GM12875 (cell line): ENCODE results near the gene SH3TC2.

Experiments
- H3K4me3 ChIP-seq: one replicate; pipeline ENCODE4 v1.5.1; 2011; ENCODE audit warnings: low read depth, low read length, control low read depth
- TF ChIP-seq, protein P1 (sequence below): IDR thresholded peaks from 2 replicates; pipeline ENCODE4 v1.5.1; 2011; ENCODE audit warnings: low read depth, mild to moderate bottlenecking, control low read depth, inconsistent platforms, low read length, moderate library complexity, borderline replicate concordance; ENCODE audit not compliant: insufficient read depth

The SH3TC2 gene

DNA sequence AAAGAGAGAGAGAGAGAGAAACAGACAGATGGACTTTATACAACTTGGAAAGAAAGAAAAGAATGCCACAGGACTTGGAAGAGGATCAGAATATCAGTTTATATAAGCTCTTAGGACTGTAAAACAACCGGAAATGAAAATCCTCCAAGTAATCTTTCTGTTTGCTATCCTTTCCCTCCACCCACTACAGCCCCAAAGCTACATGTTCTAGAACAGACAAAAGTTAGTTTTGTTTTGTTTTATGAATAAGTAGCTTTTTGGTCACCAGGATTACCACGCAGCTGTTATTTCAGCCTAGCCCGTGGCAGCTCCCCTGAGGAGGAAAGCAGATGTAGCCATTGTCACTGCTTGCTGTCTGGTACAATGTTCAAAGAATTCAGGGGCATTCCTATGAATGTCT lies 66.6 kb downstream of the SH3TC2 start:
- H3K4me3 ChIP-seq, result no peak overlapping the region
- TF ChIP-seq, protein P1, sequence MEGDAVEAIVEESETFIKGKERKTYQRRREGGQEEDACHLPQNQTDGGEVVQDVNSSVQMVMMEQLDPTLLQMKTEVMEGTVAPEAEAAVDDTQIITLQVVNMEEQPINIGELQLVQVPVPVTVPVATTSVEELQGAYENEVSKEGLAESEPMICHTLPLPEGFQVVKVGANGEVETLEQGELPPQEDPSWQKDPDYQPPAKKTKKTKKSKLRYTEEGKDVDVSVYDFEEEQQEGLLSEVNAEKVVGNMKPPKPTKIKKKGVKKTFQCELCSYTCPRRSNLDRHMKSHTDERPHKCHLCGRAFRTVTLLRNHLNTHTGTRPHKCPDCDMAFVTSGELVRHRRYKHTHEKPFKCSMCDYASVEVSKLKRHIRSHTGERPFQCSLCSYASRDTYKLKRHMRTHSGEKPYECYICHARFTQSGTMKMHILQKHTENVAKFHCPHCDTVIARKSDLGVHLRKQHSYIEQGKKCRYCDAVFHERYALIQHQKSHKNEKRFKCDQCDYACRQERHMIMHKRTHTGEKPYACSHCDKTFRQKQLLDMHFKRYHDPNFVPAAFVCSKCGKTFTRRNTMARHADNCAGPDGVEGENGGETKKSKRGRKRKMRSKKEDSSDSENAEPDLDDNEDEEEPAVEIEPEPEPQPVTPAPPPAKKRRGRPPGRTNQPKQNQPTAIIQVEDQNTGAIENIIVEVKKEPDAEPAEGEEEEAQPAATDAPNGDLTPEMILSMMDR, result no peak

DNA sequence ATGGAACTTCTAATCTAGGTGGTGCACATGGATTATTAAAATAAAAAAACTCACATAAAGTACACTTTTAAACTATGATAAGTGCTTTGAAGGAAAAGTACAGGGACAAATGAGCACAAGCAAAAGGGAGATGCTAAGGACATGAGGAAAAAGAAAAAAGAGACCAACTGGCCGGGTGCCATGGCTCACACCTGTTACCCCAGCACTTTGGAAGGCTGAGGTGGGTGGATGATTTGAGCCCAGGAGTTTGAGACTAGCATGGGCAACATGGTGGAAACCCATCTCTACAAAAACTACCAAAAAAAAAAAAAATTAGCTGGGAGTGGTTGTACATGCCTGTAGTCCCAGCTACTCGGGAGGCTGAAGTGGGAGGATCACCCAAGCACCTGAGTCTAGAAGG lies 67.1 kb downstream of the SH3TC2 start:
- TF ChIP-seq, protein P1, result no peak

DNA sequence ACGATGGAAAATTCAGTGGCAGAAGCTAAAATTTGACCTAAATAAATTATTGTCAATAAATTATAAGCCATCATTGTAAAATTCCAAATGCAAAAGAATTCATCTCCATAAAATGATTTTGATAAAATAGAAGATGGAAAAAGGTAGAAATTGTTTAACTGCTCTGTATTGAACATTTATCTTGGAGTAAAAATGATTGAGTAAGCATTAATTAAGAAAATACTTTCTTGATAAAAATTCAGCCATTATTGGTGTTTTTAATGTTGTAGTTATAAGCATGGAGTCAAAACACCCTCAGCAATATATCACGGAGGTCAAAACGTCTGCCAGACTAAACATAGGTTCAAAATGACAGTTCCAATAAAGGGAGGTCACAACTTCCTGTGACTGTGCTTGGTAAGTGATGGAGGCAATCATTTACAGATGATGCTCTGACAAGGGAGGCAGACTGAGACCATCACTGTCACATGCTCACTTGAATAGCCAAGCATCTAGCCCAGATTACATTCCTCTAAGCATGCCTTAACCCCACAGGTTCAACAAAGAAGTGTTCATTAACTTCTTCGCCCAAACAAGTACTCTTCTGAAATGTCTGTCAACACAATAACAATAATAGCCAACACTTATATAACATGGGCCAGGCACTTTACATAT lies 69.5 kb downstream of the SH3TC2 start:
- TF ChIP-seq, protein P1, result no peak
- no peak overlapping the region for H3K4me3 ChIP-seq

More for the DNA sequence above, 67.1 kb downstream of the SH3TC2 start:
- no peak overlapping the region for H3K4me3 ChIP-seq

DNA sequence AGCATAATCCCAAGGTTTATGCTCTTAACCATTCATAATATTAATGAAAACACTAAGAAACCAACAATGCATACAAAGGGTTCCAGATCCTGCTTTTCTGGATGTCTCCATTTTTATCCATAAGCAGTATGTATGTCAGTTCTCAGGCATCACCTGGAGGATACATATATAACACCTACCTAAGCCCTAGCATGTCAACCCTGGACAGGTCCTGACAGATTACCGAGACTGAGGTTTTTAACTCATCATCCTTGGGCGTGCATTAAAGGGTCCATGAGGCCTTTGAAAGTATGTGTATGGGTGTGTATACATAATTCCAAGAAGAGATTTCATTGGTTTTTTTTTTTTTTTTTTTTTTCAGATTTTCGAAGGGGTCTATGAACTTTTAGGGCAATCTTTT lies 70.6 kb downstream of the SH3TC2 start:
- H3K4me3 ChIP-seq, result no peak overlapping the region
- TF ChIP-seq, protein P1, result no peak

DNA sequence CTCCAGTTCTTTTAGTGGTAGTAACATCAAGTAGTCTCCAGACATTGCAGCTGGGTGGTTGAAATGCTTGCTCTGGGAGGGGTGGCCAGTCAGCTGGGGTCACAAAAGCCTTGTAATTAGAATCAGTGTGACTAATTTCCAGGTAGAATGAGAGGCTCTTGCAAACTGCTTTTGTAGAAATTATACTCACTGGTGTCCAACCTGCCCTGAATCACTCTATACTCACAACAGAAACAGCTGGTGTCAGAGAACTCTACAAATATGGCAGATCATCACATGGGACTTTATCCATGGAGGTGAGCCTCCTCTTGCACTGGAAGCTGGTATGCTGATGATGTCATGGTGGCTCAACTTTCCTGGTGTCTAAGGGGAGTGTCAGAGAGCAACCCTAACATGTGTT lies 71.3 kb downstream of the SH3TC2 start:
- TF ChIP-seq, protein P1, result no peak
- no peak overlapping the region for H3K4me3 ChIP-seq

DNA sequence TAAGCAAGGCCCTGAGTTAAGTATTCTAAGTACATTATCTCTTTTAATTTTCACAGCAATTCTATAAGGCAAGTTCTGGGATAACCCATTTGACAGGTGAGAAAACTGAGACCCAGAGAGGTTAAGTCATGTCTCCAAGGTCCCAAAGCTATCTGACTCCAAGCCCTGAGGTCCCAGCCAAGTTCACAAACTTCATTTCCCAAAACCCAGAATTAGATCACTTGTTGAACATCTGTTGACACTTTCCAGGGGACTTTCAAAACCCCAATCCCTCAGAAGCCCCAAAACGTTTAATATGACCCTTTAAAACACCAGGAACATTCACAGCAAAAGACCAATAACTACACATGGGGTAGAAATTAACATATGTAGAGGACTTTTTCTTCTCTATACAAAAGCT lies 72.0 kb downstream of the SH3TC2 start:
- no peak overlapping the region for H3K4me3 ChIP-seq
- TF ChIP-seq, protein P1, result no peak

DNA sequence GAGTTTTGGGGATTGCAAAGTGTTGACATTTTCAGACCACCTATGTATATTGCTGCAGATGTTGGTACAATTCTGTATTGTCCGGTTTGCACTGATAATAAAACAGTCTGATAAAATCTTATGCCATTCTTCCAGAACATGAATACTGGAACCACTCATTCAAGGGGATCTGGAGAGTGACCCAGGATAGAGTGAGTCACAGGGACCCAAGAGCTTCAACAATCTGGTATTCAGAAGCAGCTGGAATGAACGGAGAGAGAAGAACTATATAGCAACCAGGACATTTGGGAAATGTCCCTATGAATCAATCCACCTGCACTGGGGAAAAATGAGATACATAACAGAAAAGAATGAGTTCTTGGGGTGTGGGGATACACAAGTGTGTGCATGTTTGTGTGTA lies 73.3 kb downstream of the SH3TC2 start:
- TF ChIP-seq, protein P1, result no peak
- no peak overlapping the region for H3K4me3 ChIP-seq
